GM12878 (cell line): ENCODE data around the gene HSPB6. TPM values are rescaled to one million over a fixed set of nuclear protein-coding genes. Genes with fewer than 3 reads are reported as not detected.

Experiments
- BMI1 ChIP-seq: fragments of 450-650 bp; IDR thresholded peaks from 2 replicates; pipeline ENCODE4 v1.6.1; 2016; ENCODE audit warnings: mild to moderate bottlenecking, moderate library complexity, borderline replicate concordance
- BRCA1 ChIP-seq: IDR thresholded peaks from 2 replicates; pipeline ENCODE4 v1.6.1; 2011; ENCODE audit warnings: low read depth, low read length, improper control_type of control experiment
- CBX3 ChIP-seq: fragments of 200-600 bp; sonication (generic); IDR thresholded peaks from 2 replicates; pipeline ENCODE4 v1.6.1; 2016; ENCODE audit warnings: low read depth, borderline replicate concordance
- EED ChIP-seq: sonication (generic); IDR thresholded peaks from 2 replicates; pipeline ENCODE4 v1.6.1; 2016; ENCODE audit warnings: antibody characterized with exemption, low read depth
- ELK1 ChIP-seq: IDR thresholded peaks from 2 replicates; pipeline ENCODE4 v1.6.1; 2012; ENCODE audit warnings: low read depth, low read length, improper control_type of control experiment
- HDAC2 ChIP-seq: fragments of 200-600 bp; sonication (generic); IDR thresholded peaks from 2 replicates; pipeline ENCODE4 v1.6.1; 2017
- IKZF1 ChIP-seq: fragments of 450-650 bp; conservative IDR thresholded peaks from 2 replicates; pipeline ENCODE4 v1.6.1; 2017; ENCODE audit warnings: antibody characterized with exemption, mild to moderate bottlenecking
- IRF3 ChIP-seq: fragments of 450-650 bp; IDR thresholded peaks from 2 replicates; pipeline ENCODE4 v1.6.1; 2014; ENCODE audit warnings: mild to moderate bottlenecking
- LARP7 ChIP-seq: fragments of 450-650 bp; IDR thresholded peaks from 2 replicates; pipeline ENCODE4 v1.6.1; 2017; ENCODE audit warnings: mild to moderate bottlenecking
- NR2F1 ChIP-seq: fragments of 450-650 bp; conservative IDR thresholded peaks from 2 replicates; pipeline ENCODE4 v1.6.1; 2017; ENCODE audit warnings: mild to moderate bottlenecking
- NRF1 ChIP-seq: conservative IDR thresholded peaks from 2 replicates; pipeline ENCODE4 v1.6.1; 2011; ENCODE audit warnings: mild to moderate bottlenecking, low read depth, low read length, improper control_type of control experiment
- POLR2A ChIP-seq: IDR thresholded peaks from 2 replicates; pipeline ENCODE4 v1.6.1; 2011; ENCODE audit warnings: low read depth, mild to moderate bottlenecking, low read length
- RUNX3 ChIP-seq: IDR thresholded peaks from 2 replicates; pipeline ENCODE4 v1.6.1; 2012; ENCODE audit warnings: low read length, inconsistent platforms
- SMAD1 ChIP-seq: fragments of 450-650 bp; IDR thresholded peaks from 2 replicates; pipeline ENCODE4 v1.6.1; 2018; ENCODE audit warnings: mild to moderate bottlenecking, low read depth; ENCODE audit not compliant: partially characterized antibody
- SUZ12 ChIP-seq: fragments of 200-600 bp; sonication (generic); IDR thresholded peaks from one replicate; pipeline ENCODE4 v1.6.1; 2018; ENCODE audit warnings: antibody characterized with exemption, mild to moderate bottlenecking; ENCODE audit not compliant: unreplicated experiment
- TARDBP ChIP-seq: IDR thresholded peaks from 2 replicates; pipeline ENCODE4 v1.6.1; 2016; ENCODE audit warnings: borderline replicate concordance
- TCF12 ChIP-seq: IDR thresholded peaks from 2 replicates; pipeline ENCODE4 v1.6.1; 2011; ENCODE audit warnings: low read depth, mild to moderate bottlenecking, low read length
- ZNF622 ChIP-seq: fragments of 450-650 bp; IDR thresholded peaks from 2 replicates; pipeline ENCODE4 v1.6.1; 2017; ENCODE audit warnings: mild to moderate bottlenecking, inconsistent platforms
- polyA plus RNA-seq, 11 experiments: library from polyadenylated mRNA; depleted of rRNA in 4 of 11; unstranded in 6 of 11; stranded (reverse) in 5 of 11; fragments of >200 nt; fragmentation: Nextera tagmentation in 4 of 11; fragmentation: Illumina TruSeq in 1 of 11; extraction: Ambion mirVana in 4 of 11; extraction: Trizol in 1 of 11; gene quantifications; 1 replicate in 1 of 11; 2 replicates in 10 of 11; pipeline versions ENCODE4 v1.2.1 to v1.2.3, GENCODE V29; 2011 to 2016; ENCODE audit warnings: inconsistent platforms in 2 of 11, missing spikeins in 2 of 11, low read depth in 1 of 11
- total RNA-seq, 4 experiments: library from RNA; depleted of rRNA in 3 of 4; stranded (reverse); fragments of >200 nt in 3 of 4; fragmentation: Illumina TruSeq in 1 of 4; extraction: Trizol in 1 of 4; gene quantifications; 2 replicates each; pipeline versions ENCODE4 v1.2.1 to v1.2.3, GENCODE V29; 2013 to 2021
- TF ChIP-seq, protein P1 (sequence below): IDR thresholded peaks from 2 replicates; pipeline ENCODE4 v1.6.1; 2012; ENCODE audit warnings: low read length, inconsistent platforms
- TF ChIP-seq, protein P2 (sequence below): IDR thresholded peaks from 2 replicates; pipeline ENCODE4 v1.6.1; 2012; ENCODE audit warnings: mild to moderate bottlenecking, low read depth, low read length

Gene HSPB6
- total and polyA plus RNA-seq, 10 of the 15 experiments (the other 5 are each of a cell fraction or from before 2014, with no cell fraction given) = 0.09 to 1.6 (median 0.36) TPM; not detected in 4

- TF ChIP-seq EED (no peak), NR2F1 (peak; percentile 65; the same call in 1 of the 2 replicates), CBX3 (no peak), BMI1 (no peak), SUZ12 (no peak), TCF12 (no peak), RUNX3 (peak; percentile 55), IRF3 (no peak), LARP7 (peak; percentile 72), HDAC2 (no peak), NRF1 (no peak), ELK1 (no peak), TARDBP (no peak), BRCA1 (no peak), IKZF1 (peak; percentile 91), POLR2A (peak; percentile 26), ZNF622 (no peak), SMAD1 (no peak)
- TF ChIP-seq, protein P1, sequence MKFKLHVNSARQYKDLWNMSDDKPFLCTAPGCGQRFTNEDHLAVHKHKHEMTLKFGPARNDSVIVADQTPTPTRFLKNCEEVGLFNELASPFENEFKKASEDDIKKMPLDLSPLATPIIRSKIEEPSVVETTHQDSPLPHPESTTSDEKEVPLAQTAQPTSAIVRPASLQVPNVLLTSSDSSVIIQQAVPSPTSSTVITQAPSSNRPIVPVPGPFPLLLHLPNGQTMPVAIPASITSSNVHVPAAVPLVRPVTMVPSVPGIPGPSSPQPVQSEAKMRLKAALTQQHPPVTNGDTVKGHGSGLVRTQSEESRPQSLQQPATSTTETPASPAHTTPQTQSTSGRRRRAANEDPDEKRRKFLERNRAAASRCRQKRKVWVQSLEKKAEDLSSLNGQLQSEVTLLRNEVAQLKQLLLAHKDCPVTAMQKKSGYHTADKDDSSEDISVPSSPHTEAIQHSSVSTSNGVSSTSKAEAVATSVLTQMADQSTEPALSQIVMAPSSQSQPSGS = no peak
- TF ChIP-seq, protein P2, sequence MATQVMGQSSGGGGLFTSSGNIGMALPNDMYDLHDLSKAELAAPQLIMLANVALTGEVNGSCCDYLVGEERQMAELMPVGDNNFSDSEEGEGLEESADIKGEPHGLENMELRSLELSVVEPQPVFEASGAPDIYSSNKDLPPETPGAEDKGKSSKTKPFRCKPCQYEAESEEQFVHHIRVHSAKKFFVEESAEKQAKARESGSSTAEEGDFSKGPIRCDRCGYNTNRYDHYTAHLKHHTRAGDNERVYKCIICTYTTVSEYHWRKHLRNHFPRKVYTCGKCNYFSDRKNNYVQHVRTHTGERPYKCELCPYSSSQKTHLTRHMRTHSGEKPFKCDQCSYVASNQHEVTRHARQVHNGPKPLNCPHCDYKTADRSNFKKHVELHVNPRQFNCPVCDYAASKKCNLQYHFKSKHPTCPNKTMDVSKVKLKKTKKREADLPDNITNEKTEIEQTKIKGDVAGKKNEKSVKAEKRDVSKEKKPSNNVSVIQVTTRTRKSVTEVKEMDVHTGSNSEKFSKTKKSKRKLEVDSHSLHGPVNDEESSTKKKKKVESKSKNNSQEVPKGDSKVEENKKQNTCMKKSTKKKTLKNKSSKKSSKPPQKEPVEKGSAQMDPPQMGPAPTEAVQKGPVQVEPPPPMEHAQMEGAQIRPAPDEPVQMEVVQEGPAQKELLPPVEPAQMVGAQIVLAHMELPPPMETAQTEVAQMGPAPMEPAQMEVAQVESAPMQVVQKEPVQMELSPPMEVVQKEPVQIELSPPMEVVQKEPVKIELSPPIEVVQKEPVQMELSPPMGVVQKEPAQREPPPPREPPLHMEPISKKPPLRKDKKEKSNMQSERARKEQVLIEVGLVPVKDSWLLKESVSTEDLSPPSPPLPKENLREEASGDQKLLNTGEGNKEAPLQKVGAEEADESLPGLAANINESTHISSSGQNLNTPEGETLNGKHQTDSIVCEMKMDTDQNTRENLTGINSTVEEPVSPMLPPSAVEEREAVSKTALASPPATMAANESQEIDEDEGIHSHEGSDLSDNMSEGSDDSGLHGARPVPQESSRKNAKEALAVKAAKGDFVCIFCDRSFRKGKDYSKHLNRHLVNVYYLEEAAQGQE = no peak
- TF ChIP-seq, all 136 proteins: peak for 27
Measured at GRCh38 chr19:35717665-35718344, 39.0 kb downstream of the HSPB6 start, which contains the start of gene KMT2B (continued).
